K562 (cell line): Measurements from ENCODE around the gene SLC49A3. TPM values are rescaled to one million over a fixed set of nuclear protein-coding genes. Genes with fewer than 3 reads are reported as not detected.
A peak's percentile ranks its signal among the peaks of the same experiment; 100 is the strongest.

Experiments
- AFF1 ChIP-seq, 2 experiments: fragments of 450-650 bp; IDR thresholded peaks; 2 replicates each; pipeline ENCODE4 v1.6.1; 2018; ENCODE audit warnings: mild to moderate bottlenecking in 2 of 2, low read depth in 1 of 2; ENCODE audit not compliant: partially characterized antibody in 2 of 2
- DACH1 ChIP-seq: fragments of 450-650 bp; IDR thresholded peaks from 2 replicates; pipeline ENCODE4 v1.6.1; 2018; ENCODE audit not compliant: partially characterized antibody
- GTF2E2 ChIP-seq: fragments of 200-800 bp; sonication (Bioruptor generic); IDR thresholded peaks from 2 replicates; pipeline ENCODE4 v1.6.1; 2016; ENCODE audit warnings: missing genetic modification characterization, missing compliant biosample characterization
- HSF4 ChIP-seq: fragments of 250-450 bp; sonication (Bioruptor Pico); IDR thresholded peaks from 2 replicates; pipeline ENCODE4 v2.1.2; 2022; ENCODE audit warnings: mild to moderate bottlenecking, moderate library complexity, borderline replicate concordance
- LARP7 ChIP-seq: fragments of 450-650 bp; IDR thresholded peaks from 2 replicates; pipeline ENCODE4 v1.6.1; 2016
- REST ChIP-seq, 2 experiments: fragments of 450-650 bp; formaldehyde crosslinking in 1 of 2; IDR thresholded peaks; 2 replicates each; pipeline versions ENCODE4 v1.4.0 to v1.6.1; 2014 to 2020; ENCODE audit warnings: mild to moderate bottlenecking in 2 of 2, borderline replicate concordance in 1 of 2, low read depth in 1 of 2
- TFE3 ChIP-seq: fragments of 450-650 bp; formaldehyde crosslinking; IDR thresholded peaks from 2 replicates; pipeline ENCODE4 v1.4.0; 2020; ENCODE audit warnings: mild to moderate bottlenecking, mixed read lengths
- THAP7 ChIP-seq: fragments of 250-450 bp; sonication (Bioruptor Pico); IDR thresholded peaks from 2 replicates; pipeline ENCODE4 v1.5.0; 2021
- THRA ChIP-seq: fragments of 450-650 bp; IDR thresholded peaks from 2 replicates; pipeline ENCODE4 v1.6.1; 2017; ENCODE audit warnings: mild to moderate bottlenecking, moderate library complexity
- polyA plus RNA-seq, 8 experiments: library from polyadenylated mRNA; depleted of rRNA in 4 of 8; stranded (reverse) in 5 of 8; unstranded in 3 of 8; fragments of >200 nt; fragmentation: Nextera tagmentation in 2 of 8; fragmentation: Illumina TruSeq in 1 of 8; extraction: Ambion mirVana in 2 of 8; extraction: Trizol in 1 of 8; gene quantifications; 2 replicates each; pipeline versions ENCODE4 v1.2.1 to v1.2.3, GENCODE V29; 2011 to 2014; ENCODE audit warnings: inconsistent platforms in 1 of 8, missing spikeins in 1 of 8
- total RNA-seq, 7 experiments: library from RNA; depleted of rRNA in 6 of 7; stranded (reverse); fragments of >200 nt in 6 of 7; fragmentation: Illumina TruSeq in 2 of 7; extraction: Trizol in 2 of 7; gene quantifications; 2 replicates each; pipeline versions ENCODE4 v1.2.1 to v1.2.3, GENCODE V29; 2011 to 2021; ENCODE audit warnings: low replicate concordance in 1 of 7

SLC49A3 gene
- total and polyA plus RNA-seq, 9 of the 15 experiments (the other 6 are each of a cell fraction or from before 2014, with no cell fraction given): 0.24 to 0.41 TPM; not detected in 7

- no peak for TF ChIP-seq AFF1 (IDR thresholded peaks at IDR 0.05; ENCODE audit: low read depth in 1 of 2, partially characterized antibody in 2 of 2)
- no peak for TF ChIP-seq TFE3 (CRISPR knock-in tag)
- TF ChIP-seq THAP7 (CRISPR knock-in tag): no peak
- TF ChIP-seq GTF2E2 (tag): 0 out of 2 replicates have a peak, but pooled peaks have one; percentile 12
- TF ChIP-seq LARP7: no peak
- no peak for TF ChIP-seq HSF4
- no peak for TF ChIP-seq REST (IDR thresholded peaks at IDR 0.05; ENCODE audit: borderline replicate concordance)
- no peak for TF ChIP-seq REST (CRISPR knock-in tag; IDR thresholded peaks at IDR 0.05; ENCODE audit: low read depth)
- no peak for TF ChIP-seq THRA
- no peak for TF ChIP-seq DACH1
Measured at GRCh38 chr4:675036-675882, 13.7 kb downstream of the SLC49A3 start (continued).
